WTC11 (cell line): ENCODE results near the gene KLHL26. TPM values are rescaled to one million over a fixed set of nuclear protein-coding genes. Genes with fewer than 3 reads are reported as not detected.
A peak's percentile ranks its signal among the peaks of the same experiment; 100 is the strongest.

Source experiments
- ATAC-seq: fragments of 200-7000 bp; cut with Tn5 transposase; 2 replicates; pipeline ENCODE4 v1.10.0; 2021; ENCODE audit warnings: mild to moderate bottlenecking, moderate library complexity
- CTCF ChIA-PET: fragments of 300-600 bp; sonication (Branson Sonifier 250); formaldehyde crosslinking; loops from one replicate; lab custom pipeline; 2021; ENCODE audit warnings: antibody characterized with exemption; lab: Charles Lee
- POLR2A ChIA-PET: fragments of 350-600 bp; sonication (Branson Sonifier 250); formaldehyde crosslinking; loops from one replicate; lab custom pipeline; 2021; ENCODE audit warnings: antibody characterized with exemption; lab: Charles Lee
- DNase-seq: peaks from one replicate; pipeline ENCODE4 v3.0.0; 2021; ENCODE audit warnings: low spot score
- H3K27ac Mint-ChIP-seq: 2 replicates; pipeline ENCODE4 v1.8.0; 2021; ENCODE audit warnings: mixed read lengths
- H3K27me3 Mint-ChIP-seq: 2 replicates; pipeline ENCODE4 v1.8.0; 2021; ENCODE audit warnings: low read depth, mild to moderate bottlenecking, moderate library complexity, mixed read lengths
- H3K36me3 Mint-ChIP-seq: 2 replicates; pipeline ENCODE4 v1.8.0; 2021; ENCODE audit warnings: mixed read lengths
- H3K4me1 Mint-ChIP-seq: 2 replicates; pipeline ENCODE4 v1.8.0; 2022; ENCODE audit warnings: mixed read lengths
- H3K4me3 Mint-ChIP-seq: 2 replicates; pipeline ENCODE4 v1.8.0; 2021; ENCODE audit warnings: mild to moderate bottlenecking, moderate library complexity, mixed read lengths
- H3K9me3 Mint-ChIP-seq: 2 replicates; pipeline ENCODE4 v1.8.0; 2021; ENCODE audit warnings: mixed read lengths
- AFF4 ChIP-seq: sonication (generic); formaldehyde crosslinking; IDR thresholded peaks from 2 replicates; pipeline ENCODE4 v1.8.1; 2023; ENCODE audit warnings: mild to moderate bottlenecking, missing genetic modification reagents, borderline replicate concordance
- CBFB ChIP-seq: sonication (generic); formaldehyde crosslinking; IDR thresholded peaks from 2 replicates; pipeline ENCODE4 v1.8.1; 2022; ENCODE audit warnings: mild to moderate bottlenecking, low read depth, missing genetic modification reagents
- CDX4 ChIP-seq: fragments of 250-450 bp; sonication (Bioruptor Pico); IDR thresholded peaks from 2 replicates; pipeline ENCODE4 v1.9.0; 2021; ENCODE audit warnings: moderate library complexity, mild to moderate bottlenecking, inconsistent platforms, borderline replicate concordance
- CREB1 ChIP-seq: sonication (generic); formaldehyde crosslinking; IDR thresholded peaks from 2 replicates; pipeline ENCODE4 v1.8.0; 2023; ENCODE audit warnings: mild to moderate bottlenecking, missing genetic modification reagents
- CTCF ChIP-seq: fragments of 200-600 bp; IDR thresholded peaks from 2 replicates; pipeline ENCODE4 v1.8.0; 2022; ENCODE audit warnings: antibody characterized with exemption
- FOXP4 ChIP-seq: sonication (generic); formaldehyde crosslinking; IDR thresholded peaks from 2 replicates; pipeline ENCODE4 v1.8.0; 2022; ENCODE audit warnings: mild to moderate bottlenecking, missing genetic modification reagents
- GABPB1 ChIP-seq: sonication (generic); formaldehyde crosslinking; IDR thresholded peaks from 2 replicates; pipeline ENCODE4 v1.8.1; 2023; ENCODE audit warnings: mild to moderate bottlenecking, missing genetic modification reagents
- GRHL2 ChIP-seq: fragments of 250-450 bp; sonication (Bioruptor Pico); IDR thresholded peaks from 2 replicates; pipeline ENCODE4 v1.8.0; 2022; ENCODE audit warnings: mild to moderate bottlenecking, moderate library complexity; ENCODE audit not compliant: insufficient replicate concordance, severe bottlenecking
- GTF2I ChIP-seq: fragments of 250-450 bp; sonication (Bioruptor Pico); conservative IDR thresholded peaks from 2 replicates; pipeline ENCODE4 v1.4.0; 2021; ENCODE audit warnings: mild to moderate bottlenecking
- MXD4 ChIP-seq: fragments of 250-450 bp; sonication (Bioruptor Pico); IDR thresholded peaks from 2 replicates; pipeline ENCODE4 v1.8.0; 2021; ENCODE audit warnings: mild to moderate bottlenecking, moderate library complexity, borderline replicate concordance
- NFATC4 ChIP-seq: fragments of 250-450 bp; sonication (Bioruptor Pico); IDR thresholded peaks from 2 replicates; pipeline ENCODE4 v1.9.0; 2021; ENCODE audit warnings: mild to moderate bottlenecking
- PRRX2 ChIP-seq: fragments of 250-450 bp; sonication (Bioruptor Pico); IDR thresholded peaks from 2 replicates; pipeline ENCODE4 v1.8.0; 2021; ENCODE audit warnings: mild to moderate bottlenecking
- SMAD4 ChIP-seq: sonication (generic); formaldehyde crosslinking; IDR thresholded peaks from 2 replicates; pipeline ENCODE4 v1.8.0; 2022; ENCODE audit warnings: mild to moderate bottlenecking, missing genetic modification reagents
- STAT6 ChIP-seq: sonication (generic); formaldehyde crosslinking; conservative IDR thresholded peaks from 2 replicates; pipeline ENCODE4 v1.8.1; 2023; ENCODE audit warnings: mild to moderate bottlenecking, low read depth, missing genetic modification reagents, moderate library complexity
- USF1 ChIP-seq: sonication (generic); formaldehyde crosslinking; IDR thresholded peaks from 2 replicates; pipeline ENCODE4 v1.8.0; 2022; ENCODE audit warnings: mild to moderate bottlenecking, missing genetic modification reagents
- USF2 ChIP-seq: sonication (generic); formaldehyde crosslinking; IDR thresholded peaks from 2 replicates; pipeline ENCODE4 v1.8.1; 2023; ENCODE audit warnings: mild to moderate bottlenecking, missing genetic modification reagents, moderate library complexity
- ZNF232 ChIP-seq: sonication (generic); formaldehyde crosslinking; IDR thresholded peaks from 2 replicates; pipeline ENCODE4 v1.8.0; 2022; ENCODE audit warnings: mild to moderate bottlenecking, missing genetic modification reagents
- ZNF263 ChIP-seq: sonication (generic); formaldehyde crosslinking; IDR thresholded peaks from 2 replicates; pipeline ENCODE4 v1.8.1; 2022; ENCODE audit warnings: low read depth, mild to moderate bottlenecking, moderate library complexity, missing genetic modification reagents
- ZNF317 ChIP-seq: sonication (generic); formaldehyde crosslinking; IDR thresholded peaks from 2 replicates; pipeline ENCODE4 v1.8.1; 2023; ENCODE audit warnings: low read depth, mild to moderate bottlenecking, moderate library complexity, missing genetic modification reagents, borderline replicate concordance
- ZNF512 ChIP-seq: sonication (generic); formaldehyde crosslinking; IDR thresholded peaks from 2 replicates; pipeline ENCODE4 v1.8.1; 2022; ENCODE audit warnings: missing genetic modification reagents, borderline replicate concordance
- total RNA-seq: library from RNA; stranded (reverse); gene quantifications from 3 replicates; pipeline ENCODE4 v1.2.3, GENCODE V29; 2021

The KLHL26 gene
- total RNA-seq, 1 experiment from 2014 or later: 13.1 TPM

- no peak for TF ChIP-seq USF2
- no peak for TF ChIP-seq ZNF317 (CRISPR knock-in tag)
- TF ChIP-seq USF1 (CRISPR knock-in tag): no peak
- TF ChIP-seq MXD4 (CRISPR knock-in tag): no peak
These were observed 42.6 kb upstream of the KLHL26 start (continued) for GRCh38 chr19:18594096-18594823.

- POLR2A ChIA-PET: interaction anchor here (1.0 to 1.9 kb wide), 2 partner anchors 13 to 18 kb away, joined by 3 to 8 read pairs; partner anchors contain the start of gene TMEM59L
- no peaks in the 10 kb centered on the region for H3K9me3 Mint-ChIP-seq
- peak overlapping the region; percentile 94 for H3K27ac Mint-ChIP-seq
- H3K36me3 Mint-ChIP-seq: 0 out of 2 replicates have a peak, but pooled peaks cover 3% of the 10 kb centered on the region
- CTCF ChIA-PET: interaction anchor here (0.6 to 4.2 kb wide), 13 partner anchors 24 to 182 kb away, joined by 3 to 26 read pairs (median 8); partner anchors contain the start of genes ELL and UBA52
- DNase-seq: peak; percentile 37
- H3K27me3 Mint-ChIP-seq: peaks cover 10% of the 10 kb centered on the region
- H3K4me1 Mint-ChIP-seq: peaks cover 50% of the 10 kb centered on the region
- peak overlapping the region; percentile 77 for H3K4me3 Mint-ChIP-seq
- no peak for ATAC-seq
- TF ChIP-seq GTF2I (no peak), CDX4 (CRISPR knock-in tag) (no peak), STAT6 (CRISPR knock-in tag) (no peak), ZNF512 (CRISPR knock-in tag) (no peak), CTCF (no peak), AFF4 (CRISPR knock-in tag) (no peak), PRRX2 (CRISPR knock-in tag) (no peak), GRHL2 (CRISPR knock-in tag) (no peak), CREB1 (no peak), GABPB1 (CRISPR knock-in tag) (no peak), ZNF263 (CRISPR knock-in tag) (no peak), SMAD4 (CRISPR knock-in tag) (no peak), ZNF232 (CRISPR knock-in tag) (no peak), NFATC4 (CRISPR knock-in tag) (no peak), FOXP4 (CRISPR knock-in tag) (no peak), CBFB (no peak)
These were observed 41.9 kb upstream of the KLHL26 start for GRCh38 chr19:18594824-18595373.
